Activated T-cell treated with anti-CD3 and anti-CD28 coated beads for 48 hours (primary cell): ENCODE measurements around the gene TPH2.

Experiments
- DNase-seq: peaks from one replicate; pipeline ENCODE4 v3.0.0-alpha.2; 2020; ENCODE audit warnings: low read depth

Gene TPH2

DNA sequence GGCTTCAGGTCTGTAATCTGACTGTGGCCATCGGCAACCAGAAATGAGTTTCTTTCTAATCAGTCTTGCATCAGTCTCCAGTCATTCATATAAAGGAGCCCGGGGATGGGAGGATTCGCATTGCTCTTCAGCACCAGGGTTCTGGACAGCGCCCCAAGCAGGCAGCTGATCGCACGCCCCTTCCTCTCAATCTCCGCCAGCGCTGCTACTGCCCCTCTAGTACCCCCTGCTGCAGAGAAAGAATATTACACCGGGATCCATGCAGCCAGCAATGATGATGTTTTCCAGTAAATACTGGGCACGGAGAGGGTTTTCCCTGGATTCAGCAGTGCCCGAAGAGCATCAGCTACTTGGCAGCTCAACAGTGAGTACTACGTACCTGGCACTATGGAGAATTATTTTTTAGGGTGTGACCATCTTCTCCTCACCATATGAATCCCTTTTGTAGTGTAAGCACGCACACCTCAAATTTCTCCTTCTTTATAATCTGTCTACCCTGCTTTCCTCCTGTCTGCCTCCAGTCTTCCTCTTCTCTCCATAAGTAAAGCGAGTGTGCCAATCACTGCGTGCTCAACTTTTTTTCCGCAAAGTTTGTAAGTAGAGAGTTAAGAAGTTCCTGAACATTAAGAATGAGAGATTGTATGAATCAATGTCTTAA, at the start of gene TPH2:
Gene TPH2, plus strand, starts transcription at position 118 of the 658 bp plus-strand sequence. Its CDS starts 142 bp downstream, at position 260.
- peak; percentile 50 for DNase-seq

- no peak for DNase-seq
Observed at GRCh38 chr12:71890475-71890874, 48.2 kb upstream of the TPH2 start.

GRCh38 chr12:71892059-71892458, 46.6 kb upstream of the TPH2 start:
- DNase-seq = no peak

DNA sequence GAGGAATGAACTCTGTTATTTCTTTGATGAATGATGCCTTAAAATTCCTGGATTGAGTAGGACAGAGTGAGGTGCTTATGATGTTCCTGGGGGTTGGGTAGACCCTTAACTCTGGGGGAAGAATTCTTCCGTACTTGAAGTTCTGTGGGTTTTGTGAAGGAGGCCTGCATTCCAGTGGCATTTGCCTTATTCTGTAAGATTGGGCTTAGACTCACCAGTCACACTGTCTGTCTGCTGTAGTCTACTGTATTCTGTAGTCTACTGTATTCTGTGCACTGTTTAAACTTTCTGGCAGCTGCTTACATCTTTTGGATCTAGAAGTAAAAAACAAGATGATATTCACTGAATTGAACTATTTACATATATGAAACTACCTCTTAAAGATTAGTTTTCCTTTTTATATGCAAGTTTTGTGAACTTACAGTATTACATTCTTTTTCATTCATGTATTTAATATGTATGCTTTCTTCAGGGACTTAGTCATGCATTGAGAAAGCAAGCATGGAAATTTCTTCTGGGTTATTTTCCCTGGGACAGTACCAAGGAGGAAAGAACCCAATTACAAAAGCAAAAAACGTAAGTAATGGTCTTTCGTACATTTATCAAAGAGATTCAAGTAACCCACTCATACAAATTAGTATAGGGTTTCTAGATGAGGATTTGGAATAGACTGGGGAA, 42.3 kb upstream of the TPH2 start:
- no peak for DNase-seq

GRCh38 chr12:71900091-71900490, 38.6 kb upstream of the TPH2 start:
- DNase-seq = no peak

DNA sequence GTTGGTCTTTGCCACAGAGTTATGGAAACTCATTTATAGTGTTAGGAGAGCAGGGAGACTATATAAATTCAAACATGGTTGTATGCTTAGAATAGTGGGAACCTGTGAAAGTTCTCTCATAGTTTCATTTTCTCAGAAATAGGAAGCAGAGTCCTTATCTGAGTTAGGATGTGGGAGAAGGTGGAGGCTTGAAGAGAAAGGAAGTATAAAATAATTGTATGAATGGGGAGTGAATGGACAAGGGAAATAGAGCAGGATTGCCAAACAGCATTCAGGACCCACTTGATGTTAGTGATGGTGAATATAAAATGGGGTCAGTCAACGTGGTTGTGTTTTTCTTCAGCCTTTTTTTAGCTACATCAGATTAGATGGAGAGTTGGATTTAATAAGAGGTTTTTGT, 34.0 kb upstream of the TPH2 start:
- DNase-seq = no peak

- no peak for DNase-seq
Observed at GRCh38 chr12:71935594-71935993, 3.1 kb upstream of the TPH2 start.

- no peak for DNase-seq
Observed at GRCh38 chr12:71940068-71940467, 1.4 kb downstream of the TPH2 start.

DNA sequence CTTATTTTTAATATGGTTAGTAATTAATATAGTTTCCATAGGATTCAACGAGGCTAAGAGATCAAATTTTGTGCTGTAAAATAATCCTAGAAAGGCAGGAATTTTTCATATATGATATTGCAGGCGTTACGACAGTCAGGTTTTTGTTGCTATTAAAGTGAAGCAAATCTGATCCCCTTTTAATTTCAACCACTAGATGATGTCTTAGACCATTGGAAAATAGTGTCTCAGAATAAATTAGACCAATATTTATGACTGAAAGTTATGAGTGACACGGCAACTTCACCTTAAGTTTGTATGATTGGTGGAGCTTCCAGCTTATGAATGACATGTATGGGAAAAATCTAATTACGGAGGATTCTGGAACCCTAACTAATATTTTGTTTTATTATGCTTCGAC, 2.5 kb downstream of the TPH2 start:
- no peak for DNase-seq

GRCh38 chr12:71942259-71942658, 3.6 kb downstream of the TPH2 start:
- no peak for DNase-seq

DNA sequence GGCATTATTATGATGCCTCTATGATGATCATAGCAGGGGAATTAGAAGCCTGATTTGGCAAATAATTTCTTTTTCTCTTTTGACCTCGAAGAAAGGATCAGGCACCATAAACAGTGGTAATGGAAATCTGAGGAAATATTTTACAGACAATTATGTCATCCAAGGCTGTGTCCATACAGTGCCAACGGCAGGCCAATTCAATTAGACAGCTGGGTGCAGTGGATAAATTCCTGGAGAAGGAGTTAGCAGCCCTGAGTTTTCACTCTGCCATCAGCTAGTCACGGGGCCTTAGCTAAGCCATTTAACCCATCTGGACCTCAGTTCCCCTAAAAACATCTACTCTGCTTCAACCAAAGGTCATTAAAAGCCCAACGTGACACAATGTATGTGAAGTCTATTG, 4.1 kb downstream of the TPH2 start:
- no peak for DNase-seq

DNA sequence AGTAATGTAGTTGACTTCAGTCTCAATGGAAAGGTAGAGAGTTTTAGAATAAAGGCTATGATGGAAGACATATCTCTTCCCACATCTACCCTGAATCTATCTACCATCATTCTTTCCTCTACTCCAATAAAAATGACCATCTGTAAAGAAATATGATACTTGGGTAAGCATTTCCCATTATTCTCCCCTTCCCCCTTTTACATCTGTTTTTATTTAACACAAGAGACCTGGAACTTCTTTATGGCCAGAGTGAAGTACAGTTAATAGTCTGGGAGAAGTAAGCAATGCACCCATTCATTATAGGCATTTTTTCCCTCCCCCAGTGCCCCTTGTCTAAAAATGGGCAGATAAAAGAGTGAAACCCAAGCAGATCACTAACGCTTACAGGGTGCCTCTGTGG, 6.5 kb downstream of the TPH2 start:
- no peak for DNase-seq

DNA sequence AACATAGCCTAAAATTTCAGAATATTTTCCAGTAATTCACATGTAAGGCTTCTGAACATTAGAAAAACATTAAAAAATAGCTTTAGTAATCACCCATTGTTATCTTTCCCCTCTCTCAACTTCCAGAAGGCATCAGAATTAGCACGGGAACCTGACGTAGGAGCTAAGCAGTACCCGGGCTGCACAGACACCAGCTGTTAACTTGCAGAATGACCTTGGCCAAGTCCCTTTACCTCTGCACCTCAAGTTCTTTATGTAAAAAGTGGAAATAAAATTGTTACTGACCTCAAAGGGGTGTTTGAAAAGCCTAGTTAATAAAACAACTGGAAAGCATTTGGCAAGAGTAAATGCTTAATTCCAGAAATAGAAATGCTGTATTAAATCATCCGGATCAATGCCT, 7.2 kb downstream of the TPH2 start:
- DNase-seq = no peak

DNA sequence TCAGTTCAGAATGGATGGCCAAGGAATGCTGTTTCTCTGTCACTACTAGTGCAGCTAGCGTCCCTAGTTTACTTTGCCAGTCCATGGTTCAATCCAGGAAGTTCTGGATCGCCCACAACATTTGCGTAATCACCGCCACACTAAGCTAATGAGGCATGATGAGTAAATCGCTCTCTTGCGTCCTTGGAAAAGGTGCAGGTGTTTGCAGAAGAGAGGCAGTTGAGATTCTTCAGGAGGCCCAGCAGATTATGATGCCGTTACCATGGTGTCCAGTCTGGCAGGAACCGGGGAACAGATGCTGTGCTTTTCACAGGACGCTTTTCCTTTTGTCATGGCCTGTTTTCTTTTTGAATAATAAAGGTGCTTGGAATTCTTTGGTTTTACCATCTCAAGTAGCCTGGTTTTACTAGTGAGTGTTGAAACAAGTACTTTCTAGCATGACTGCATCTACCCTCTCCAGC, 9.0 kb downstream of the TPH2 start:
- DNase-seq = no peak

DNA sequence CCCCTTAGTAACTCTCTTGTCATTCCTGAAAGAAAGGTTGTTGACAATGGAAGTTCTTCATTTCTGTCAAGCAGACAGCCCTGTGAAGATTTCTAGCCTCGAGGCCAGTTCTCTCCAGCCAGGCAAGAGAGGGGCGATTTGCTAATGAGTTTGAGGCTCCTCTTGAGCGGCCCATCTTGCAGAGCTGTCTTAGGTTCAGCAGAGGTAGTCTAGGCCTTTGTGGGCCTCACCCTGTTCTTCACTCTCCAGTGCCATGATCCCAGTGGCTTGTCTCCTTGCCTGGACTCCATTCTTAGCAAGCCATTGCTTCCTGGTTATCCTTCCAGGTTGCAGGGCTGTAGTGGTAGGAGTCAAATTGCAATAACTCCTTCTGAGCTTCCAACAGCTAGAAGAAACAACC, 9.7 kb downstream of the TPH2 start:
- DNase-seq = no peak

DNA sequence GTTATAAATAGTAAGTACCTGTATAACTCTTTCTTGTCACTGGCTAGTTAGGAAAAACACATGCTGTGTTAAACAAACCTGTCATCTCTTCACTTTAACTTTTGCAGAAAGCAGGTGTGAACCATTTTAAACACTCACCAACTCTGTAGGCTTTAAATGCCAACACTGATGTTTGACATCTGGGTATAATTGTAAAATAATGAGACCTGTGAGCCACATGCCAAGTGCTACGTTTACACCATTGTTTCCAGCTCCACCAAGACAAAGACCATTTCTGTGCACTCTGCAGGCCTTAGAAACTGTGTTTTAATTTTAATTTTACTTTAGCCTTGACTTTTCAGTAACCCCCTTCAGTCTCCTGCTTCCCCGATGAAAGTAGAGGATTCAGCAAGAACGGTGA, 11.0 kb downstream of the TPH2 start:
- no peak for DNase-seq

GRCh38 chr12:71950404-71950803, 11.8 kb downstream of the TPH2 start:
- no peak for DNase-seq

DNA sequence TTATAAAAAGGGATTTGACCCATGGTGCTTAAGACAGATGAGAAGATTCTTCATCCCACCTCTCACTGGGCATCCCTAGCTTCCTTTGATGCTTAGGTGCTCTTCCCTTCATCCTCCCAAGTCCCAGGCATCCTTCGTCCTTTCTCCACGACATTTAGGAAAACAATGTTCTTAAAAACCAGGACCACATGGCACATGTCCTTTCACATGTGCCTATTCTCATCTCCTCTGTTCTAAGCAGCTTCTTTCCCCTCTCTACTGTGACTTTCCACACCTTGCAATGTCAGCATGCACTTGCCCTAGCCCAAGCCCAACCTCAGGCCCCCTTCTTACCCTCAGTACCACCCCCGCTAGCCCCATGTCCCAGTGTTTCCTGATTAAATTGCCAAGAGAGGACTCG, 12.2 kb downstream of the TPH2 start:
- no peak for DNase-seq

DNA sequence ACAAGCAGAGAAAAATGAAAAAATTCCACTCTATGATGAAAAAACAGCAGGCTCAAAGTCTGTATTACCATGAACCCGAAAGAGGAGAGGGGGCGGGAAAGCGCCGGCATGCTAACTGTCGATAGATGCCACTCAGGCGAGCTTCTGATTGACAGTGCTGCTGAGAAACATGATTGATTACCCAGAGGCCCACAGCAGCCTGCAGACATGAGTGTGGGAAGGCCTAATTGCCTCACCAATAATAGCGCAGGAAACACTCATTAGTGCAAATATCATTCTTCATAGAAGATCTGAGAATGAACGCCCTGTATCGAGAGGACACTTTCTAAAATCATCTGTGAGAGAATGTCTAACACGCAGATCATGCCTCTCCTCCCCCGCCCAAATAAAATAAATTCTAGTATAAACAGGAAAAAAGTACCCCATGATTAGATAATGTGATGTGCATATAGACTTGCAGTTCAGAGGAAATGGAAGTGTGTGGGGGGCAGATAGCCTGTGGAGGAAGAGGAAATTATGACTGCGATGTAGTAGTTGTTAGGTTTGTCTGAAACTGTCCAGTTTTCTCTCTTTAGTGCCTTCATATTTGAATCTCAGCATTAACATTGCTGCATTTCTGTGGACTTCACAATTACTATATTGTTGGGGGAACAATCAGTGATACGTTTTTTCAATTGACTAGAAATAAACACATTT, 15.6 kb downstream of the TPH2 start:
- no peak for DNase-seq

DNA sequence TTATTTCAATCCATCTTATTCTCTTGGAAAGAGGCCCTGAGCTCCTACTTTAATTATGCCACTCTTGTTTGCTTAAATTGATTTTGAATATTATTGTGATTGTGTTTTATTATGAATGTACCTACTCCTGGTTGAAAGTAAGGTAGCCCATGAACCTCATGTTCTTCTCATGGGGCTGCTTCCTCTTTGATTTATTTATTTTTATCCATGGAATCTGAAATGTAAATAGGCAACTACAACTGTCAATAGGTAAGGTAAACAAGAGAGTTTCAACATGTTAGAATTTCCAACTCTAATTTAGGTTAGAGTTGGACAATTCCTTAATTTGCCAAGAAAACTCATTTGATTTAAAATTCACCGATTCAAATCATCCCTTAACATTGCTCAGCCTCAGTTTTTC, 16.2 kb downstream of the TPH2 start:
- no peak for DNase-seq

- DNase-seq = no peak
Observed at GRCh38 chr12:71955970-71956369, 17.3 kb downstream of the TPH2 start.

GRCh38 chr12:71958056-71958455, 19.4 kb downstream of the TPH2 start:
- DNase-seq = no peak

GRCh38 chr12:71958457-71958856, 19.8 kb downstream of the TPH2 start:
- no peak for DNase-seq
